H9 (cell line): Measurements from ENCODE around the gene CLEC16A. TPM values are rescaled to one million over a fixed set of nuclear protein-coding genes. Genes with fewer than 3 reads are reported as not detected.

Source experiments
- DNase-seq: peaks from one replicate; pipeline ENCODE4 v3.0.0-alpha.2; 2017
- H2AFZ ChIP-seq: one replicate; pipeline ENCODE4 v1.6.1; 2013; ENCODE audit warnings: mild to moderate bottlenecking, low read length, control low read depth, moderate library complexity
- H2AK5ac ChIP-seq: 2 replicates; pipeline ENCODE4 v1.6.1; 2013; ENCODE audit warnings: low read length, control low read depth, mixed read lengths; ENCODE audit not compliant: insufficient read length
- H2BK120ac ChIP-seq: one replicate; pipeline ENCODE4 v1.6.1; 2013; ENCODE audit warnings: low read depth, mild to moderate bottlenecking, low read length, control low read depth, inconsistent platforms; ENCODE audit not compliant: poor library complexity, severe bottlenecking
- H2BK12ac ChIP-seq: 2 replicates; pipeline ENCODE4 v1.6.1; 2013; ENCODE audit warnings: low read length, control low read depth, mixed read lengths, low read depth; ENCODE audit not compliant: insufficient read length
- H2BK15ac ChIP-seq: 2 replicates; pipeline ENCODE4 v1.6.1; 2013; ENCODE audit warnings: low read depth, low read length, control low read depth
- H2BK20ac ChIP-seq: one replicate; pipeline ENCODE4 v1.6.1; 2013; ENCODE audit warnings: low read depth, mild to moderate bottlenecking, low read length, control low read depth, inconsistent platforms; ENCODE audit not compliant: poor library complexity, severe bottlenecking
- H2BK5ac ChIP-seq: 2 replicates; pipeline ENCODE4 v1.6.1; 2013; ENCODE audit warnings: low read length, control low read depth, mixed read lengths; ENCODE audit not compliant: insufficient read length
- H3K14ac ChIP-seq: 2 replicates; pipeline ENCODE4 v1.6.1; 2013; ENCODE audit warnings: low read length, control low read depth; ENCODE audit not compliant: insufficient read depth
- H3K18ac ChIP-seq: 2 replicates; pipeline ENCODE4 v1.6.1; 2013; ENCODE audit warnings: low read depth, mild to moderate bottlenecking, mixed read lengths, low read length, control low read depth; ENCODE audit not compliant: insufficient read length
- H3K23ac ChIP-seq: 2 replicates; pipeline ENCODE4 v1.6.1; 2013; ENCODE audit warnings: low read length, control low read depth, mixed read lengths, low read depth; ENCODE audit not compliant: insufficient read length
- H3K23me2 ChIP-seq: 2 replicates; pipeline ENCODE4 v1.6.1; 2013; ENCODE audit warnings: low read depth, mild to moderate bottlenecking, mixed read lengths, low read length, control low read depth; ENCODE audit not compliant: insufficient read length, poor library complexity, severe bottlenecking
- H3K27ac ChIP-seq: 2 replicates; pipeline ENCODE4 v1.5.1; 2013; ENCODE audit warnings: low read length, control low read depth, mixed read lengths, low read depth; ENCODE audit not compliant: insufficient read length
- H3K27me3 ChIP-seq: 2 replicates; pipeline ENCODE4 v1.6.1; 2013; ENCODE audit warnings: low read length, control low read depth, inconsistent platforms; ENCODE audit not compliant: insufficient read depth
- H3K4ac ChIP-seq: 2 replicates; pipeline ENCODE4 v1.6.1; 2013; ENCODE audit warnings: low read depth, mild to moderate bottlenecking, control low read depth, inconsistent platforms, low read length, moderate library complexity
- H3K4me1 ChIP-seq: 2 replicates; pipeline ENCODE4 v1.6.1; 2013; ENCODE audit warnings: low read length, control low read depth, inconsistent platforms; ENCODE audit not compliant: insufficient read depth
- H3K4me2 ChIP-seq: 2 replicates; pipeline ENCODE4 v1.6.1; 2013; ENCODE audit warnings: low read length, control low read depth, mixed read lengths; ENCODE audit not compliant: insufficient read length, insufficient read depth
- H3K56ac ChIP-seq: 2 replicates; pipeline ENCODE4 v1.6.1; 2013; ENCODE audit warnings: low read depth, mild to moderate bottlenecking, mixed read lengths, low read length, control low read depth; ENCODE audit not compliant: insufficient read length
- H3K79me1 ChIP-seq: 2 replicates; pipeline ENCODE4 v1.6.1; 2013; ENCODE audit warnings: low read depth, mild to moderate bottlenecking, moderate library complexity, low read length, control low read depth, inconsistent platforms; ENCODE audit not compliant: insufficient read depth, poor library complexity, severe bottlenecking
- H3K79me2 ChIP-seq: 2 replicates; pipeline ENCODE4 v1.6.1; 2013; ENCODE audit warnings: low read length, control low read depth, inconsistent platforms; ENCODE audit not compliant: insufficient read depth
- H3K9ac ChIP-seq: 2 replicates; pipeline ENCODE4 v1.6.1; 2013; ENCODE audit warnings: low read length, control low read depth, mixed read lengths; ENCODE audit not compliant: insufficient read length; ENCODE audit errors: extremely low read depth
- H3K9me3 ChIP-seq: one replicate; pipeline ENCODE4 v1.6.1; 2013; ENCODE audit warnings: low read depth, low read length, inconsistent platforms; ENCODE audit not compliant: control insufficient read depth
- H3T11ph ChIP-seq: one replicate; pipeline ENCODE4 v1.6.1; 2013; ENCODE audit warnings: mild to moderate bottlenecking, low read length, control low read depth, inconsistent platforms
- H4K20me1 ChIP-seq: one replicate; pipeline ENCODE4 v1.6.1; 2013; ENCODE audit not compliant: control insufficient read depth, insufficient read length, insufficient read depth
- H4K5ac ChIP-seq: 2 replicates; pipeline ENCODE4 v1.6.1; 2013; ENCODE audit warnings: low read depth, mild to moderate bottlenecking, mixed read lengths, low read length, control low read depth; ENCODE audit not compliant: insufficient read length
- H4K8ac ChIP-seq: replicated peaks from 2 replicates; pipeline ENCODE4 v1.6.1; 2013; ENCODE audit warnings: low read length, control low read depth, mixed read lengths, low read depth; ENCODE audit not compliant: insufficient read length
- H4K91ac ChIP-seq: 2 replicates; pipeline ENCODE4 v1.6.1; 2013; ENCODE audit warnings: low read depth, mild to moderate bottlenecking, moderate library complexity, mixed read lengths, low read length, control low read depth; ENCODE audit not compliant: insufficient read length
- H3K27ac Mint-ChIP-seq, 3 experiments: 2 replicates in 2 of 3; 3 replicates in 1 of 3; pipeline ENCODE4 v1.8.0; 2020 to 2021; ENCODE audit warnings: mixed read lengths in 3 of 3, mild to moderate bottlenecking in 1 of 3, moderate library complexity in 1 of 3
- H3K27me3 Mint-ChIP-seq: 2 replicates; pipeline ENCODE4 v1.8.0; 2021; ENCODE audit warnings: low read depth, mild to moderate bottlenecking, moderate library complexity, mixed read lengths
- H3K36me3 Mint-ChIP-seq, 3 experiments: 2 replicates in 2 of 3; 3 replicates in 1 of 3; pipeline ENCODE4 v1.8.0; 2020 to 2021; ENCODE audit warnings: low read depth in 3 of 3, mixed read lengths in 3 of 3; ENCODE audit not compliant: insufficient read depth in 1 of 3
- H3K4me1 Mint-ChIP-seq, 2 experiments: 2 replicates each; pipeline ENCODE4 v1.8.0; 2020; ENCODE audit warnings: mixed read lengths in 2 of 2
- H3K4me3 Mint-ChIP-seq, 2 experiments: 2 replicates in 1 of 2; 3 replicates in 1 of 2; pipeline ENCODE4 v1.8.0; 2020 to 2021; ENCODE audit warnings: mild to moderate bottlenecking in 2 of 2, mixed read lengths in 2 of 2, moderate library complexity in 1 of 2
- H3K9me3 Mint-ChIP-seq, 2 experiments: 2 replicates in 1 of 2; 3 replicates in 1 of 2; pipeline ENCODE4 v1.8.0; 2020; ENCODE audit warnings: mild to moderate bottlenecking in 2 of 2, mixed read lengths in 2 of 2, moderate library complexity in 1 of 2
- CTCF ChIP-seq: fragments of 200-600 bp; sonication (generic); conservative IDR thresholded peaks from 3 replicates; pipeline ENCODE4 v1.8.0; 2021; ENCODE audit warnings: antibody characterized with exemption, mild to moderate bottlenecking
- WGBS: extraction: QIAGEN DNeasy Blood & Tissue Kit; methylation state at CpG from one replicate; pipeline ENCODE4 v1.1.7; 2013; ENCODE audit warnings: missing lambda C conversion rate, low lambda C conversion rate, mixed read lengths; ENCODE audit not compliant: insufficient read length; ENCODE audit errors: extremely low coverage; 5-methylcytosine and 5-hydroxymethylcytosine counted together
- total RNA-seq: library from RNA; stranded (reverse); gene quantifications from 2 replicates; pipeline ENCODE4 v1.2.1, GENCODE V29; 2021

Gene CLEC16A
- total RNA-seq, 1 experiment from 2014 or later = 15.2 TPM

- H3K79me1 ChIP-seq = no peaks in the 10 kb centered on the region
- no peaks in the 10 kb centered on the region for H3K79me2 ChIP-seq
- H3K27ac ChIP-seq = no peak overlapping the region
- no peak for TF ChIP-seq CTCF
- H3K27ac Mint-ChIP-seq = peak overlapping the region in 2 of 3 experiments; percentile 10 to 81; a peak in 4 of 7 replicates
- H2BK12ac ChIP-seq = no peak overlapping the region
- no peaks in the 10 kb centered on the region for H3K9me3 ChIP-seq
- no peak overlapping the region for H2BK20ac ChIP-seq
- H3K4ac ChIP-seq = no peak overlapping the region
- no peak overlapping the region for H3K23ac ChIP-seq
- H3K4me1 ChIP-seq = no peaks in the 10 kb centered on the region
- H3K36me3 Mint-ChIP-seq = peaks cover 0 to 4% (median 0%) of the 10 kb centered on the region in 3 experiments; a peak in 2 of 7 replicates
- H2BK5ac ChIP-seq = no peak overlapping the region
- H3K18ac ChIP-seq = no peak overlapping the region
- no peak overlapping the region for H3K4me2 ChIP-seq
- H3K56ac ChIP-seq = no peak overlapping the region
- H3K4me3 Mint-ChIP-seq = no peak overlapping the region
- DNase-seq = no peak
- H3K27me3 ChIP-seq = no peaks in the 10 kb centered on the region
- H3K9ac ChIP-seq = no peak overlapping the region
- no peaks in the 10 kb centered on the region for H3K9me3 Mint-ChIP-seq
- no peaks in the 10 kb centered on the region for H4K20me1 ChIP-seq
- H3K14ac ChIP-seq = no peak overlapping the region; the same call in 1 of the 2 replicates
- H2AK5ac ChIP-seq = no peak overlapping the region
- H2AFZ ChIP-seq = no peak overlapping the region
- H3K23me2 ChIP-seq = no peaks in the 10 kb centered on the region
- H2BK120ac ChIP-seq = no peak overlapping the region
- H4K8ac ChIP-seq = no peak overlapping the region
- H2BK15ac ChIP-seq = no peak overlapping the region
- H4K5ac ChIP-seq = no peak overlapping the region
- no peaks in the 10 kb centered on the region for H3K27me3 Mint-ChIP-seq
- no peak overlapping the region for H4K91ac ChIP-seq
- WGBS = no CpG with 5 or more reads among the region's 26 CpGs
- H3K4me1 Mint-ChIP-seq = no peaks in the 10 kb centered on the region
- no peak overlapping the region for H3T11ph ChIP-seq
Observed at GRCh38 chr16:11174141-11174540, 229.8 kb downstream of the CLEC16A start.
